Lower leg skin (tissue), 3 donors: ENCODE data around the gene LRRC15.

Experiments used
- POLR2A ChIP-seq, 2 donors: fragments of 450-650 bp; IDR thresholded peaks; one replicate each; pipeline ENCODE4 v1.6.1; 2016 to 2017; ENCODE audit warnings: antibody characterized with exemption in 2 of 2, mild to moderate bottlenecking in 1 of 2, moderate library complexity in 1 of 2
- TF ChIP-seq, protein P1 (sequence below), 3 donors: fragments of 450-650 bp; IDR thresholded peaks; one replicate each; pipeline ENCODE4 v1.5.1; 2016; ENCODE audit warnings: antibody characterized with exemption in 3 of 3, mild to moderate bottlenecking in 3 of 3, moderate library complexity in 2 of 3

DNA sequence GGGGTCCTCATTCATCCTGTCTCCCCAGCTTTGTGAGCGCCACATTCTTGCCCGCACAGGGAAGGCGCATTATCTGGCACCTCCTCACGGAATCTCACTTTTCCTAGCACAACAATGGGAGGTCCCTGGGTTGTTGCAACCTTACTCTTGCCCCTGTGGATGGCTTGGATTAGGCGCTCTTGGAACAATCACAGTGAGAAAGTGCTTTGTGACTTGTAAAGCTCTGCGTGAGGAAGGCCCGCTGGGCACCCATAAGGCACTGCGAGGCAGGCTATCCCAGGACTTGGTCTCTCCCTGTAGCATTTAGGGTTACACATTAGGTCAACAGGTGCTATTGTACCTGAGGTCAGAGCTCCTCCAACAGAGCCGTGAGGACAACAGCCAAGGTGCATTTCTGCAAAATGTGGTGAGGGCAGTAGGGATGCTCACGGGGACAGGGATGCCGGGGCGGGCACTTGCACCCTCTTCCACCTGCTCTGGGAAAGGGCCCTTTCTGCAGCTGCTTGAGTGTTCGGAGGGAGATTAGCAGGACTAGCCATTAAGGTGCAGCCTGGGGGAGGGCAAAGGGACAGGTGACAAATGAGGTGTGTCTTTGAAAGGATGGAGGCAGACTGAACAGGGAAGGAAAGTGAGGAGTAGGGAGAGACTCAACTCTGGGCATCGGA lies 13.9 kb upstream of the LRRC15 start:
- no peak for TF ChIP-seq POLR2A (IDR thresholded peaks at IDR 0.05)
- TF ChIP-seq, protein P1, sequence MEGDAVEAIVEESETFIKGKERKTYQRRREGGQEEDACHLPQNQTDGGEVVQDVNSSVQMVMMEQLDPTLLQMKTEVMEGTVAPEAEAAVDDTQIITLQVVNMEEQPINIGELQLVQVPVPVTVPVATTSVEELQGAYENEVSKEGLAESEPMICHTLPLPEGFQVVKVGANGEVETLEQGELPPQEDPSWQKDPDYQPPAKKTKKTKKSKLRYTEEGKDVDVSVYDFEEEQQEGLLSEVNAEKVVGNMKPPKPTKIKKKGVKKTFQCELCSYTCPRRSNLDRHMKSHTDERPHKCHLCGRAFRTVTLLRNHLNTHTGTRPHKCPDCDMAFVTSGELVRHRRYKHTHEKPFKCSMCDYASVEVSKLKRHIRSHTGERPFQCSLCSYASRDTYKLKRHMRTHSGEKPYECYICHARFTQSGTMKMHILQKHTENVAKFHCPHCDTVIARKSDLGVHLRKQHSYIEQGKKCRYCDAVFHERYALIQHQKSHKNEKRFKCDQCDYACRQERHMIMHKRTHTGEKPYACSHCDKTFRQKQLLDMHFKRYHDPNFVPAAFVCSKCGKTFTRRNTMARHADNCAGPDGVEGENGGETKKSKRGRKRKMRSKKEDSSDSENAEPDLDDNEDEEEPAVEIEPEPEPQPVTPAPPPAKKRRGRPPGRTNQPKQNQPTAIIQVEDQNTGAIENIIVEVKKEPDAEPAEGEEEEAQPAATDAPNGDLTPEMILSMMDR (IDR thresholded peaks at IDR 0.05): no peak
